HG03045 (cell line): ENCODE measurements around the gene CERS3.

Experiments used
- ATAC-seq: cut with Tn5 transposase; IDR thresholded peaks from one replicate; pipeline ENCODE4 v1.9.1; 2021; ENCODE audit warnings: mild to moderate bottlenecking, moderate library complexity; ENCODE audit not compliant: unreplicated experiment

Gene CERS3

DNA sequence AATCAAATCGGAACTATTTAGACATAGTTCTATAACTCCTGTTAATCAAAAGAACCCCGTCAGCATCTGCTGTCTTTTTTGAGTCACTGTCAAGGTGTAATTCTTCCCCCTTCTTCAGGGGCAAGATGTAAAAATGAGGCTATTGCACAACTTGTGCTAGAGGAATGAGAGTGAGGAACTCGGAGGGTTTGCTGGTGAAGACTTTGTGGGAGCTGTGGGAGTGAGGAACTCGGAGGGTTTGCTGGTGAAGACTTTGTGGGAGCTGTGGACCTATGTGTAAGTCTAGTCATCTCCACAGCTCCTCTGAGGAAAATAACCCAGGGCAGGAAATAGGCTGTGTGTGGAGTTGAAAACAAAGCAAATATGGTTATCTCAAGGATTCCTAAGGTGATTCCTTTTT is 2.5 kb upstream of the CERS3 start:
- ATAC-seq = no peak

DNA sequence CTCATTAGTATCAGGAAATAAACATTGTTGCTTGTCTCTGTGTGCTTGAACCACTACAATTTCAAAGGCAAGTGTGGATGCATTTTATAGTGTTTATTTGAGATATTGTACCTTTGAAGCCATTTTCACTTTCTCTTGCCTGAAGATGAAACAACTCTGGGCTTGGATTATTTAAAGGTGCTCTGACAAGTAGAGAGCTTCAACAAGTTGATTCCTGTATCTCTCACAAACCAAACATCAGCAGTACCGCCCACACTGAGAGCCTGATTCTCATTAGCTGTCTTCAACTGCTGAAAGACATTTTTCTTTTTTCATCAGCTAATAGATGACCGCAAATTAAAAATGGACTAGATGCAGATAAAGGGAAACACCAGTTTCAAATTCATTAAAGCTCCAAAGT is 806 bp upstream of the CERS3 start:
- ATAC-seq = no peak

DNA sequence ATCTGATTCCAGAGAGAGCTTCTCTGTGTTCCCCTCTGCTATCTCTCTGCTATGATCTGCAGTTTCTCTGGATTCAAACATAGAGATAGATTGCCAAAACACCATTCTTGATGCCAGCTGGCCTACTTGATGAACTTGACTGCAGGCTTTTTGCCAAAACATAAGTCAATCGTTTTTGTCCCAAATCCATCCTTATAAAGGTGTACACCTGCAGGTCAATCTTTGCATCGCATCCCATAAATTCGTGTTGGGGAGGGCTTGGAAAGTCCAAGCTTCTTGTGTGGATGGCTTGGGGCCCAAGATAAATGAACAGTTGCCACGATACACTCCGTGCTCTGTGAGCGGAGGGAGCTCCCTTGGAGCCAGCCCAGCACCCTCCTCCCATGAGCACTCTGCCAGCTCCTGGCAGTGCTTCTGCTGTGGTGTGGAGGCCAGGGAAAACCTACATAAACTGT is 2.7 kb downstream of the CERS3 start:
- no peak for ATAC-seq

GRCh38 chr15:100525436-100525835 is 3.3 kb downstream of the CERS3 start:
- ATAC-seq = no peak

DNA sequence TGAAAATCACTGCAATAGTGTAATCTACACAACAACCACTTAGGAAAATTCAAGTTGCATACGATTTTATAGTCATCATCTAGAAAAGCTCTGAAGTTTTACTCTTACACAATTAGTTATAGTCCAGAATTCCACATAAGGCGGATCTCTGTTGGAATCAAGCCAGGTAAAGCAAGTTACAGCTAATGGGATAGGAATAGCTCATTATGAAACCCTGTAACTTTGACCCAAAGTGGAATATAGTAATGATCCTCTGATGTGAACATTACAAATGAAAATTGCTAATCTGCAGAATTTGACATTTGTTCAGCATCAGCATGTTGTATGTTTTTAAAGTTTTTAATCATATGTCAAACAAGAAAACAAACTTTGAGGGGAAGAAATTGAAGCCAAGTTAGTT is 4.4 kb downstream of the CERS3 start:
- ATAC-seq = no peak

DNA sequence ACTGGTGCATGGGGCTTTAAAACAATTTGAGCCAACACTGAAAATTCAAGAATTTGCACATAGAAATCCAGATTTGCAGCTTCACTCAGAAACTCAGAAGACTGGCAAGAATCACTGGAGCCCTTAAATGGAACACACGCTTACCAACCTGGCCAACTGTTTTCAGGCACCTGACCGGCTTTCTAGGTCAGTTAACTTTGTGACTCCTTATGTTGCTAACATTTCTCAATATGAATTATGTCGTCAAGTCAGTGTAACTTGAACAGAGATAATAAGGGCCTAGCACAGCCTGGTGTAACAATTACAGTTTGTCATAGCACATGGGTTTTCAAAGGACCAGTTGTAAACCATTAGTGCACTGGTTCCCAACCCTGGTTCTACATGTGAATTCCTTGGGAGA is 6.8 kb downstream of the CERS3 start:
- no peak for ATAC-seq

DNA sequence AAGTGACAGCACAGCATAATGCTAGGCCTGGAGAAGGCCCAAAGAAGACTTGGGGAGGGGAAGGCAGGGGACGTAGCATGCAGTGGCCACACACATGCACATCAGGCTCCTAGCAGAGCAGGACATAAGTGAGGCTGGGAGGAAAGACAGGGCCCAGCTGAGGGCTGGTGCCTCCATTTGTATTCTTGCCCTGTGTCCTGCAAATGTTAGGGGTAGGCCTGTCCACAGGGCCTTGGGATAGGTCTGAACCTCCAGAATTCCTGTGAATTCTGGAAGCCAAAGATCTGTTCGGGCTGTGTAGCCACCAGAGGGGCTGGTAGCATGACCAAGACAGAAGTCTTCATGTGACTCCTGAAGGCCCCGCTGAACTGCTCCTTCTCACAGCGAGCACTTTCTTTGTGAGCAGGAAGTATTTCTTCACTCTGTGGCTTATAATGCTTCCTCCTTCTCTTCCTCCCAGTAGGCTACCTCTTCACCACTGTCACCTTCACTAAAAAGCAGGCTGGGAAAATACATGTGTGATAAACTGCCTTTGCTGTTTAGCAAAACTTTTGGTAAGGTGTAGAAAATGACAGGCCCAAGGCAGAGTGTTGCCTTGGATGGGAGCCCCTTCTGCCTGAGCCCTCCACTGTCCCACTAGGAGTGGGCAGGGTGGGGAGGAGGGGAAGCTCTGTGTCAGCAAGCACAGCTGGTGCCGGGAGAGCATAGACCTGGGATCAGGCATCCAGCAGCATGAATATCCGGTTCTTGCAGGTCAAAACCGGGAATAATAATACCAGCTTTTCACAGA is 8.4 kb downstream of the CERS3 start:
- ATAC-seq = no peak

DNA sequence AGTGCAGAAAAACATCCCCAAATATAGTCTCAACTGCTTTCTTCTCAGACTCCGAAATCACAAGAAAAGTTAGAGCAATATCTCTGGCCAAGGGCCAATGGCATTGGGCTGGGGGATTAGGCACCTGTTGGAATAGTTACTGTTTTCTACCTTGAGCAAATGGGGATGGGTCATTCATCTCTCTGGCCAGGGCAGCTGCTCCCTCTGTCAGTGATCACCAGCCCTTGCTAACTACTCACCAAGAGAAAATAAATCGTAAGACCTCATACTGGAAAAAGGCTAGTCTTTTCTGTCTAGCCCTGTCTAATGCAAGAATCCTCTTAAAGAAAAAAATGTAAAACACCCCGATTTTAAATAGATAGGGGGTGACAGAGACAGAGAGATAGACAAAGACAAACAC is 10.9 kb downstream of the CERS3 start:
- no peak for ATAC-seq

GRCh38 chr15:100516643-100517512 is 11.9 kb downstream of the CERS3 start:
- no peak for ATAC-seq

GRCh38 chr15:100515758-100516157 is 13.0 kb downstream of the CERS3 start:
- ATAC-seq = no peak

GRCh38 chr15:100508641-100509300 is 20.0 kb downstream of the CERS3 start:
- no peak for ATAC-seq

DNA sequence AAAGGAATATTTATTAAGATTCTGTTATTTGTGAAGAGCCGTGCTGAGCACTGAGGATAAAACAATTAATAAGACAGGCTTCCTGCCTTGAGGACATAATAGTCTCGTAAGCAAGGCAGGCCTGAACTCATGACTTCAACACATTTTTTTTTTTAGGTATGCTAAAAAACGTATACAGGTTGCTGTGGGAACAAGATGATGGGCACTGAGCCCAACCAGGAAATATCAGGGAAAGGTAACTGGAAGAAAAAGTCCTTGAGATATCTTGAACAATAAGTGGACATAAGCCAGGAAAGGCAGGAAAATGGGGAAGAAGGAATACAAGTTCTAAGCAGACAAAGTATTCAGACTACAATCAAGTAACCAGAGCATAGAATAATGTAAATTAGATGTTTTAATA is 26.1 kb downstream of the CERS3 start:
- ATAC-seq = no peak

- ATAC-seq = no peak
These were observed 27.6 kb downstream of the CERS3 start for GRCh38 chr15:100501117-100501516.

GRCh38 chr15:100500226-100500990 is 28.3 kb downstream of the CERS3 start:
- ATAC-seq = no peak

DNA sequence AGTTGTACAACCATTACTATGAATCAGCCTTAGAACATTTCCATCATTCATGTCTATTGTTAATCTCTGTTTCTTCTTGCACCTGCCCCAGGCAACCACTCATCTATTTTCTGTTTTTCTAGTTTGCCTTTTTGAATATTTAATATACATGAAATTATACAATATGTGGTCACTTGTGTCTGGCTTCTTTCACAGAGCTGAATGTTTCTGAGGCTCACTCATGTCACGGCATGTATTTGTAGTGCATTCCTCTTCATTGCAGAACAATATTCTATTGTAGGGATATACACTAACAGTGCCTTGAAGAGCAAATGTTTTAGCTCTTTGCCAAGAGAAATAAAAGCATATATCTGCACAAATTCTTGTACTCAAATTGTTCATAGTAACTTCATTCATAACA is 32.9 kb downstream of the CERS3 start:
- no peak for ATAC-seq

DNA sequence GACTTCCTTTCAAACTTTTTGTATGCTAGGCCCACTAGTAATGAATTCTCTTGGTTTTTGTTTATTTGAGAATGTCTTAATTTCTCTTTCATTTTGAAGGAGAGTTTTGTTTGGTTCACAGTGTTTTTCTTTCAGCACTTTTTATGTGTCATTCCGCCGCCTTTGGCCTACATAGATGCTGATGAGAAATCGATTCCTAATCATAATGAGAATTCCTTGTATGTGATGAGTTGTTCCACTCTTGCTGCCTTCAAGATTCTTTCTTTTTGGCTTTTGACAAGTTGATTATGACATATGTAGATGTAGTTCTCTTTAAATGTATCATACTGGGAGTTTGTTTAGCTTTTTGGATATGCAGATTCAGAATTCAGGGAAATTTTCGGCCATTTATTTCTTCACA is 35.5 kb downstream of the CERS3 start:
- ATAC-seq = no peak

- no peak for ATAC-seq
These were observed 44.3 kb downstream of the CERS3 start for GRCh38 chr15:100484443-100484842.

- ATAC-seq = no peak
These were observed 45.4 kb downstream of the CERS3 start for GRCh38 chr15:100483370-100483769.

DNA sequence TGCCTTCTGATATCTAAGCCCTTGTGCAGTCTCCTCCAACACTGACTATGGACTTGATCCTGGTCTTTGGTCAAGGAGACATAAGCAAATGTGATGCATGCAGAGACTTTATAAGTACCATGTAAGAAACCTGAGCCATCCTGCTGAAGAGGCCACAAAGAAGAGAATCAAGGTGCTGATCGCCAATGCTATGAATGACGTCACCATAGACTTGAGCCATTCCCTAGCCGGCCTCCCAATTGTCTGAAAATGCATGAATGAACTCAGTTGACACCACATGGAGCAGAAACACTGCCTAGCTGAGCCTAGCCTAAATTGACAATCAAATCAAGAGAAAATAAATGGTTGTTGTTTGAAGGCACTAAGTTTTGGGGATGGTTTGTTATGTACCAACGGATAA is 51.9 kb downstream of the CERS3 start:
- no peak for ATAC-seq

DNA sequence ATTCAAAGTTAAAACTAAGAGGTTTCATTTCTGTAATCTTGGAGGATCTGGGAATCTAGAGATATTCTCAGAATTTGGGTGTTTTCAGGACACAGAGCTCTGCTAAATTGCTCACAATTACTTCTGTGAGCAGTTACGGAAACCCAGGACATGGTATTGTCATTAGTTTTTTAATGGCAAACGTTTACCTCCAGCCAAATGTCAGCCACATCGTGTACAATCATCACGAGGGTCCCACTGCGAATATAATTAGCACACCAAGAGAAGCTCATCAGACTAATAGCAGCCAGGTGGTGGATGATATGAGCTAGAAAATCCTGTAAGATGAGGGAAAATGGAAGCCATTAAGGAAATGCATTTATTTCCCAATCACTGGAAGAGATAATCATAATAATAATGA is 56.0 kb downstream of the CERS3 start:
- ATAC-seq = no peak

DNA sequence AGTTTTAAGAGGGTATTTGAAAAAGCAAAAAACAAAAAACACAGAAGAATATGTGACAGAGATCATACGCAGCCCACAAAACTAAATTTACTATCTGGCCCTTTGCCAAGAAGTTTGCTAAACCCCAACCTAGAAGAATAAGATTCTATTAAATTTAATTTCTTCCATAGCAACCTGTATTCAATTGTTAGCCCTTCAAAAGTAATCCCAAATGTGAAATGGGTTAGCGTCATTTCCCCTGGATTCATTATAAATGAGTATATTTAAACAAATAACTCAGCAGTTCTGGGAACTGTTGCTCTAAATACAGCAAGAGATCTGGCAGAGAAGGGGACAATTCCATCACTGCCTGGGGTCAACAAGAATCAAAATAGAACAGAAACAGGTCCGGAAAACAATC is 56.8 kb downstream of the CERS3 start:
- no peak for ATAC-seq
